WTC11 (cell line): ENCODE measurements around the gene APBB1. TPM values are rescaled to one million over a fixed set of nuclear protein-coding genes. Genes with fewer than 3 reads are reported as not detected.

ENCODE experiments used
- ATAC-seq: fragments of 200-7000 bp; cut with Tn5 transposase; 2 replicates; pipeline ENCODE4 v1.10.0; 2021; ENCODE audit warnings: mild to moderate bottlenecking, moderate library complexity
- Bru-seq: library from RNA; stranded (reverse); fragments of 400-500 nt; gene quantifications from one replicate; lab custom pipeline; 2021; lab: Mats Ljungman, UMichigan
- CTCF ChIA-PET: fragments of 300-600 bp; sonication (Branson Sonifier 250); formaldehyde crosslinking; loops from one replicate; lab custom pipeline; 2021; ENCODE audit warnings: antibody characterized with exemption; lab: Charles Lee
- POLR2A ChIA-PET: fragments of 350-600 bp; sonication (Branson Sonifier 250); formaldehyde crosslinking; loops from one replicate; lab custom pipeline; 2021; ENCODE audit warnings: antibody characterized with exemption; lab: Charles Lee
- DNase-seq: peaks from one replicate; pipeline ENCODE4 v3.0.0; 2021; ENCODE audit warnings: low spot score
- H3K27ac Mint-ChIP-seq: 2 replicates; pipeline ENCODE4 v1.8.0; 2021; ENCODE audit warnings: mixed read lengths
- H3K27me3 Mint-ChIP-seq: 2 replicates; pipeline ENCODE4 v1.8.0; 2021; ENCODE audit warnings: low read depth, mild to moderate bottlenecking, moderate library complexity, mixed read lengths
- H3K36me3 Mint-ChIP-seq: 2 replicates; pipeline ENCODE4 v1.8.0; 2021; ENCODE audit warnings: mixed read lengths
- H3K4me1 Mint-ChIP-seq: 2 replicates; pipeline ENCODE4 v1.8.0; 2022; ENCODE audit warnings: mixed read lengths
- H3K4me3 Mint-ChIP-seq: 2 replicates; pipeline ENCODE4 v1.8.0; 2021; ENCODE audit warnings: mild to moderate bottlenecking, moderate library complexity, mixed read lengths
- H3K9me3 Mint-ChIP-seq: 2 replicates; pipeline ENCODE4 v1.8.0; 2021; ENCODE audit warnings: mixed read lengths
- ATF1 ChIP-seq: sonication (generic); formaldehyde crosslinking; IDR thresholded peaks from 2 replicates; pipeline ENCODE4 v1.8.1; 2023; ENCODE audit warnings: mild to moderate bottlenecking, moderate library complexity, missing genetic modification reagents
- FOXK1 ChIP-seq: sonication (generic); formaldehyde crosslinking; IDR thresholded peaks from 2 replicates; pipeline ENCODE4 v1.8.0; 2022; ENCODE audit warnings: mild to moderate bottlenecking, moderate library complexity, missing genetic modification reagents
- MXD4 ChIP-seq: fragments of 250-450 bp; sonication (Bioruptor Pico); IDR thresholded peaks from 2 replicates; pipeline ENCODE4 v1.8.0; 2021; ENCODE audit warnings: mild to moderate bottlenecking, moderate library complexity, borderline replicate concordance
- NFATC4 ChIP-seq: fragments of 250-450 bp; sonication (Bioruptor Pico); IDR thresholded peaks from 2 replicates; pipeline ENCODE4 v1.9.0; 2021; ENCODE audit warnings: mild to moderate bottlenecking
- NFE2L1 ChIP-seq: sonication (generic); formaldehyde crosslinking; IDR thresholded peaks from 2 replicates; pipeline ENCODE4 v1.8.1; 2023; ENCODE audit warnings: missing genetic modification reagents
- NR3C1 ChIP-seq: sonication (generic); formaldehyde crosslinking; conservative IDR thresholded peaks from 2 replicates; pipeline ENCODE4 v1.8.1; 2023; ENCODE audit warnings: low read depth, mild to moderate bottlenecking, missing genetic modification reagents
- RORB ChIP-seq: fragments of 250-450 bp; sonication (Bioruptor Pico); IDR thresholded peaks from 2 replicates; pipeline ENCODE4 v1.9.0; 2021; ENCODE audit warnings: mild to moderate bottlenecking
- long read RNA-seq, 3 experiments: library from RNA in 1 of 3; library from capped mRNA in 1 of 3; library from polyadenylated mRNA in 1 of 3; unstranded in 2 of 3; stranded (forward) in 1 of 3; transcript quantifications; one replicate each; pipeline ENCODE4 v2.0.0, GENCODE V29; 2021
- total RNA-seq: library from RNA; stranded (reverse); gene quantifications from 3 replicates; pipeline ENCODE4 v1.2.3, GENCODE V29; 2021
- TF ChIP-seq, protein P1 (sequence below): sonication (generic); formaldehyde crosslinking; IDR thresholded peaks from 2 replicates; pipeline ENCODE4 v1.8.0; 2023; ENCODE audit warnings: mild to moderate bottlenecking, missing genetic modification reagents
- TF ChIP-seq, protein P2 (sequence below): sonication (generic); formaldehyde crosslinking; IDR thresholded peaks from 2 replicates; pipeline ENCODE4 v1.8.1; 2023; ENCODE audit warnings: mild to moderate bottlenecking, missing genetic modification reagents, borderline replicate concordance
- TF ChIP-seq, protein P3 (sequence below): sonication (generic); formaldehyde crosslinking; IDR thresholded peaks from 2 replicates; pipeline ENCODE4 v1.8.0; 2023; ENCODE audit warnings: missing genetic modification reagents, mild to moderate bottlenecking, borderline replicate concordance
- TF ChIP-seq, protein P4 (sequence below): sonication (generic); formaldehyde crosslinking; IDR thresholded peaks from 2 replicates; pipeline ENCODE4 v1.8.0; 2022; ENCODE audit warnings: mild to moderate bottlenecking, missing genetic modification reagents
- TF ChIP-seq, protein P5 (sequence below): sonication (generic); formaldehyde crosslinking; IDR thresholded peaks from 2 replicates; pipeline ENCODE4 v1.8.1; 2022; ENCODE audit warnings: low read depth, mild to moderate bottlenecking, moderate library complexity, missing genetic modification reagents, borderline replicate concordance
- TF ChIP-seq, protein P6 (sequence below): sonication (generic); formaldehyde crosslinking; IDR thresholded peaks from 2 replicates; pipeline ENCODE4 v1.8.1; 2022; ENCODE audit warnings: mild to moderate bottlenecking, moderate library complexity, missing genetic modification reagents
- TF ChIP-seq, protein P7 (sequence below): fragments of 250-450 bp; sonication (Bioruptor Pico); IDR thresholded peaks from 2 replicates; pipeline ENCODE4 v2.1.2; 2022; ENCODE audit warnings: mild to moderate bottlenecking, moderate library complexity
- TF ChIP-seq, protein P8 (sequence below): fragments of 250-450 bp; sonication (Bioruptor Pico); IDR thresholded peaks from 2 replicates; pipeline ENCODE4 v1.9.0; 2021; ENCODE audit warnings: mild to moderate bottlenecking

Gene APBB1
- total RNA-seq (32.1 to 33.1 TPM (median 32.7 TPM) in 3 replicates), Bru-seq, nascent RNA (percentile 50 among the genes with signal in this experiment)
- long read RNA-seq, experiment 1, transcript APBB1-201 (14 exons, 2,636 nt) = major isoform, 163 of 212 reads
- long read RNA-seq, experiment 1, transcript APBB1-203 (14 exons, 2,684 nt) = minor isoform, 6 of 212 reads
- long read RNA-seq, experiment 1, partial matches to known transcripts = 8 of 212 reads
- long read RNA-seq, experiment 1, other reads (novel, unspliced or antisense) = 31 of 212 reads
- long read RNA-seq, experiment 2, transcript APBB1-201 (14 exons, 2,636 nt) = major isoform, 9 of 48 reads
- long read RNA-seq, experiment 2, partial matches to known transcripts = 23 of 48 reads
- long read RNA-seq, experiment 2, other reads (novel, unspliced or antisense) = 14 of 48 reads
- long read RNA-seq, experiment 3, transcript APBB1-201 (14 exons, 2,636 nt) = major isoform, 11 of 20 reads
- long read RNA-seq, experiment 3, partial matches to known transcripts = 5 of 20 reads
- long read RNA-seq, experiment 3, other reads (novel, unspliced or antisense) = 4 of 20 reads

DNA sequence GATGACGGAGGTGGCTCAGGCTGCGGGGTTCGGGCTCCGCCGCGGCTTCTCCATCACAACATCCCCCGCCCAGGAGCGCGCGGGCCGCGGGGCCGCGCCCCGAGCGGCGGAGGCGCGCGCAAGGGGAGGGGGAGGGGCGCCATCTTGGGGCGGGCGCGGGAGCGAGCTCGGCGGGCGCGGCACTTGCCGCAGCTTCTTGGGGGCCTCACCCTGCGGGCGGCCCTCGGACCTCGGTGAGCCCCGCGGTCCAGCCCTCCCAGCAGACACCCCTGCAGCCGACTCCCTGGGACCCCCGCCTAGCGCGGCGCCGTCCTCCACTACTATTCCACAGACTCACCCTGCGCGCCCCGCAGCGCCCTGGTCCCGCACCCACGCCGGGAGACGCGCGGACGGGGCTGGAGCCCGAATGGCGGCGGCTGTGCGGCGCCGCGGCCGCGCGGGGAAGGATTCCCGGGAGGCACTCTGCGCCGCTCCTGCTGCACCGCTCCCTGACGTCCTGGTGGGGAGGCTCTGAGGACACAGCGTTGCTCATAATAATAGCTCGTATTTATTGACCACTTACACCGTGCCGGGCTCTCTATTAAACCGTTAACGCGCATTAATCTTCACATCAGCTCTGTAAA, at the start of gene APBB1:
Gene APBB1, minus strand, starts transcription at position 86 of the 623 bp plus-strand sequence. CDS start 7,747 bp downstream, outside the sequence.
- ChIA-PET CTCF (interaction anchor here (0.6 to 4.0 kb wide), 21 partner anchors 8 to 270 kb away, joined by 3 to 49 read pairs (median 4); partner anchors contain the start of genes MRPL17, SMPD1 and TRIM3), POLR2A (interaction anchor here (0.5 to 1.4 kb wide), 4 partner anchors 14 to 282 kb away, joined by 3 to 6 read pairs (median 4); partner anchors contain the start of gene SMPD1)
- H3K27me3 Mint-ChIP-seq = peaks cover 43% of the 10 kb centered on the region
- H3K9me3 Mint-ChIP-seq = no peaks in the 10 kb centered on the region
- peak within 1 kb of the TSS; percentile 72 for H3K4me3 Mint-ChIP-seq
- peak; percentile 78 for ATAC-seq
- DNase-seq = peak; percentile 68
- no peaks in the 10 kb centered on the region for H3K36me3 Mint-ChIP-seq
- peaks cover 3% of the 10 kb centered on the region for H3K4me1 Mint-ChIP-seq
- H3K27ac Mint-ChIP-seq = no peak within 1 kb of the TSS
- TF ChIP-seq, protein P1, sequence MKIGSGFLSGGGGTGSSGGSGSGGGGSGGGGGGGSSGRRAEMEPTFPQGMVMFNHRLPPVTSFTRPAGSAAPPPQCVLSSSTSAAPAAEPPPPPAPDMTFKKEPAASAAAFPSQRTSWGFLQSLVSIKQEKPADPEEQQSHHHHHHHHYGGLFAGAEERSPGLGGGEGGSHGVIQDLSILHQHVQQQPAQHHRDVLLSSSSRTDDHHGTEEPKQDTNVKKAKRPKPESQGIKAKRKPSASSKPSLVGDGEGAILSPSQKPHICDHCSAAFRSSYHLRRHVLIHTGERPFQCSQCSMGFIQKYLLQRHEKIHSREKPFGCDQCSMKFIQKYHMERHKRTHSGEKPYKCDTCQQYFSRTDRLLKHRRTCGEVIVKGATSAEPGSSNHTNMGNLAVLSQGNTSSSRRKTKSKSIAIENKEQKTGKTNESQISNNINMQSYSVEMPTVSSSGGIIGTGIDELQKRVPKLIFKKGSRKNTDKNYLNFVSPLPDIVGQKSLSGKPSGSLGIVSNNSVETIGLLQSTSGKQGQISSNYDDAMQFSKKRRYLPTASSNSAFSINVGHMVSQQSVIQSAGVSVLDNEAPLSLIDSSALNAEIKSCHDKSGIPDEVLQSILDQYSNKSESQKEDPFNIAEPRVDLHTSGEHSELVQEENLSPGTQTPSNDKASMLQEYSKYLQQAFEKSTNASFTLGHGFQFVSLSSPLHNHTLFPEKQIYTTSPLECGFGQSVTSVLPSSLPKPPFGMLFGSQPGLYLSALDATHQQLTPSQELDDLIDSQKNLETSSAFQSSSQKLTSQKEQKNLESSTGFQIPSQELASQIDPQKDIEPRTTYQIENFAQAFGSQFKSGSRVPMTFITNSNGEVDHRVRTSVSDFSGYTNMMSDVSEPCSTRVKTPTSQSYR (CRISPR knock-in tag) = no peak
- TF ChIP-seq NR3C1 (CRISPR knock-in tag) (no peak), ATF1 (no peak), RORB (no peak), FOXK1 (peak; percentile 39; the same call in 1 of the 2 replicates), MXD4 (CRISPR knock-in tag) (no peak), NFATC4 (CRISPR knock-in tag) (no peak), NFE2L1 (no peak)
- TF ChIP-seq, protein P2, sequence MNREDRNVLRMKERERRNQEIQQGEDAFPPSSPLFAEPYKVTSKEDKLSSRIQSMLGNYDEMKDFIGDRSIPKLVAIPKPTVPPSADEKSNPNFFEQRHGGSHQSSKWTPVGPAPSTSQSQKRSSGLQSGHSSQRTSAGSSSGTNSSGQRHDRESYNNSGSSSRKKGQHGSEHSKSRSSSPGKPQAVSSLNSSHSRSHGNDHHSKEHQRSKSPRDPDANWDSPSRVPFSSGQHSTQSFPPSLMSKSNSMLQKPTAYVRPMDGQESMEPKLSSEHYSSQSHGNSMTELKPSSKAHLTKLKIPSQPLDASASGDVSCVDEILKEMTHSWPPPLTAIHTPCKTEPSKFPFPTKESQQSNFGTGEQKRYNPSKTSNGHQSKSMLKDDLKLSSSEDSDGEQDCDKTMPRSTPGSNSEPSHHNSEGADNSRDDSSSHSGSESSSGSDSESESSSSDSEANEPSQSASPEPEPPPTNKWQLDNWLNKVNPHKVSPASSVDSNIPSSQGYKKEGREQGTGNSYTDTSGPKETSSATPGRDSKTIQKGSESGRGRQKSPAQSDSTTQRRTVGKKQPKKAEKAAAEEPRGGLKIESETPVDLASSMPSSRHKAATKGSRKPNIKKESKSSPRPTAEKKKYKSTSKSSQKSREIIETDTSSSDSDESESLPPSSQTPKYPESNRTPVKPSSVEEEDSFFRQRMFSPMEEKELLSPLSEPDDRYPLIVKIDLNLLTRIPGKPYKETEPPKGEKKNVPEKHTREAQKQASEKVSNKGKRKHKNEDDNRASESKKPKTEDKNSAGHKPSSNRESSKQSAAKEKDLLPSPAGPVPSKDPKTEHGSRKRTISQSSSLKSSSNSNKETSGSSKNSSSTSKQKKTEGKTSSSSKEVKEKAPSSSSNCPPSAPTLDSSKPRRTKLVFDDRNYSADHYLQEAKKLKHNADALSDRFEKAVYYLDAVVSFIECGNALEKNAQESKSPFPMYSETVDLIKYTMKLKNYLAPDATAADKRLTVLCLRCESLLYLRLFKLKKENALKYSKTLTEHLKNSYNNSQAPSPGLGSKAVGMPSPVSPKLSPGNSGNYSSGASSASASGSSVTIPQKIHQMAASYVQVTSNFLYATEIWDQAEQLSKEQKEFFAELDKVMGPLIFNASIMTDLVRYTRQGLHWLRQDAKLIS (CRISPR knock-in tag) = no peak
- TF ChIP-seq, protein P3, sequence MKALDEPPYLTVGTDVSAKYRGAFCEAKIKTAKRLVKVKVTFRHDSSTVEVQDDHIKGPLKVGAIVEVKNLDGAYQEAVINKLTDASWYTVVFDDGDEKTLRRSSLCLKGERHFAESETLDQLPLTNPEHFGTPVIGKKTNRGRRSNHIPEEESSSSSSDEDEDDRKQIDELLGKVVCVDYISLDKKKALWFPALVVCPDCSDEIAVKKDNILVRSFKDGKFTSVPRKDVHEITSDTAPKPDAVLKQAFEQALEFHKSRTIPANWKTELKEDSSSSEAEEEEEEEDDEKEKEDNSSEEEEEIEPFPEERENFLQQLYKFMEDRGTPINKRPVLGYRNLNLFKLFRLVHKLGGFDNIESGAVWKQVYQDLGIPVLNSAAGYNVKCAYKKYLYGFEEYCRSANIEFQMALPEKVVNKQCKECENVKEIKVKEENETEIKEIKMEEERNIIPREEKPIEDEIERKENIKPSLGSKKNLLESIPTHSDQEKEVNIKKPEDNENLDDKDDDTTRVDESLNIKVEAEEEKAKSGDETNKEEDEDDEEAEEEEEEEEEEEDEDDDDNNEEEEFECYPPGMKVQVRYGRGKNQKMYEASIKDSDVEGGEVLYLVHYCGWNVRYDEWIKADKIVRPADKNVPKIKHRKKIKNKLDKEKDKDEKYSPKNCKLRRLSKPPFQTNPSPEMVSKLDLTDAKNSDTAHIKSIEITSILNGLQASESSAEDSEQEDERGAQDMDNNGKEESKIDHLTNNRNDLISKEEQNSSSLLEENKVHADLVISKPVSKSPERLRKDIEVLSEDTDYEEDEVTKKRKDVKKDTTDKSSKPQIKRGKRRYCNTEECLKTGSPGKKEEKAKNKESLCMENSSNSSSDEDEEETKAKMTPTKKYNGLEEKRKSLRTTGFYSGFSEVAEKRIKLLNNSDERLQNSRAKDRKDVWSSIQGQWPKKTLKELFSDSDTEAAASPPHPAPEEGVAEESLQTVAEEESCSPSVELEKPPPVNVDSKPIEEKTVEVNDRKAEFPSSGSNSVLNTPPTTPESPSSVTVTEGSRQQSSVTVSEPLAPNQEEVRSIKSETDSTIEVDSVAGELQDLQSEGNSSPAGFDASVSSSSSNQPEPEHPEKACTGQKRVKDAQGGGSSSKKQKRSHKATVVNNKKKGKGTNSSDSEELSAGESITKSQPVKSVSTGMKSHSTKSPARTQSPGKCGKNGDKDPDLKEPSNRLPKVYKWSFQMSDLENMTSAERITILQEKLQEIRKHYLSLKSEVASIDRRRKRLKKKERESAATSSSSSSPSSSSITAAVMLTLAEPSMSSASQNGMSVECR = no peak
- TF ChIP-seq, protein P4, sequence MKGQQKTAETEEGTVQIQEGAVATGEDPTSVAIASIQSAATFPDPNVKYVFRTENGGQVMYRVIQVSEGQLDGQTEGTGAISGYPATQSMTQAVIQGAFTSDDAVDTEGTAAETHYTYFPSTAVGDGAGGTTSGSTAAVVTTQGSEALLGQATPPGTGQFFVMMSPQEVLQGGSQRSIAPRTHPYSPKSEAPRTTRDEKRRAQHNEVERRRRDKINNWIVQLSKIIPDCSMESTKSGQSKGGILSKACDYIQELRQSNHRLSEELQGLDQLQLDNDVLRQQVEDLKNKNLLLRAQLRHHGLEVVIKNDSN (CRISPR knock-in tag) = 0 out of 2 replicates have a peak, but pooled peaks have one; percentile 11
- TF ChIP-seq, protein P5, sequence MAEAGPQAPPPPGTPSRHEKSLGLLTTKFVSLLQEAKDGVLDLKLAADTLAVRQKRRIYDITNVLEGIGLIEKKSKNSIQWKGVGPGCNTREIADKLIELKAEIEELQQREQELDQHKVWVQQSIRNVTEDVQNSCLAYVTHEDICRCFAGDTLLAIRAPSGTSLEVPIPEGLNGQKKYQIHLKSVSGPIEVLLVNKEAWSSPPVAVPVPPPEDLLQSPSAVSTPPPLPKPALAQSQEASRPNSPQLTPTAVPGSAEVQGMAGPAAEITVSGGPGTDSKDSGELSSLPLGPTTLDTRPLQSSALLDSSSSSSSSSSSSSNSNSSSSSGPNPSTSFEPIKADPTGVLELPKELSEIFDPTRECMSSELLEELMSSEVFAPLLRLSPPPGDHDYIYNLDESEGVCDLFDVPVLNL (CRISPR knock-in tag) = no peak
- TF ChIP-seq, protein P6, sequence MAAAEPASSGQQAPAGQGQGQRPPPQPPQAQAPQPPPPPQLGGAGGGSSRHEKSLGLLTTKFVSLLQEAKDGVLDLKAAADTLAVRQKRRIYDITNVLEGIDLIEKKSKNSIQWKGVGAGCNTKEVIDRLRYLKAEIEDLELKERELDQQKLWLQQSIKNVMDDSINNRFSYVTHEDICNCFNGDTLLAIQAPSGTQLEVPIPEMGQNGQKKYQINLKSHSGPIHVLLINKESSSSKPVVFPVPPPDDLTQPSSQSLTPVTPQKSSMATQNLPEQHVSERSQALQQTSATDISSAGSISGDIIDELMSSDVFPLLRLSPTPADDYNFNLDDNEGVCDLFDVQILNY (CRISPR knock-in tag) = peak; percentile 35; the same call in 1 of the 2 replicates
- TF ChIP-seq, protein P7, sequence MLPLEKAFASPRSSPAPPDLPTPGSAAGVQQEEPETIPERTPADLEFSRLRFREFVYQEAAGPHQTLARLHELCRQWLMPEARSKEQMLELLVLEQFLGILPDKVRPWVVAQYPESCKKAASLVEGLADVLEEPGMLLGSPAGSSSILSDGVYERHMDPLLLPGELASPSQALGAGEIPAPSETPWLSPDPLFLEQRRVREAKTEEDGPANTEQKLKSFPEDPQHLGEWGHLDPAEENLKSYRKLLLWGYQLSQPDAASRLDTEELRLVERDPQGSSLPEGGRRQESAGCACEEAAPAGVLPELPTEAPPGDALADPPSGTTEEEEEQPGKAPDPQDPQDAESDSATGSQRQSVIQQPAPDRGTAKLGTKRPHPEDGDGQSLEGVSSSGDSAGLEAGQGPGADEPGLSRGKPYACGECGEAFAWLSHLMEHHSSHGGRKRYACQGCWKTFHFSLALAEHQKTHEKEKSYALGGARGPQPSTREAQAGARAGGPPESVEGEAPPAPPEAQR = 0 out of 2 replicates have a peak, but pooled peaks have one; percentile 35
- TF ChIP-seq, protein P8, sequence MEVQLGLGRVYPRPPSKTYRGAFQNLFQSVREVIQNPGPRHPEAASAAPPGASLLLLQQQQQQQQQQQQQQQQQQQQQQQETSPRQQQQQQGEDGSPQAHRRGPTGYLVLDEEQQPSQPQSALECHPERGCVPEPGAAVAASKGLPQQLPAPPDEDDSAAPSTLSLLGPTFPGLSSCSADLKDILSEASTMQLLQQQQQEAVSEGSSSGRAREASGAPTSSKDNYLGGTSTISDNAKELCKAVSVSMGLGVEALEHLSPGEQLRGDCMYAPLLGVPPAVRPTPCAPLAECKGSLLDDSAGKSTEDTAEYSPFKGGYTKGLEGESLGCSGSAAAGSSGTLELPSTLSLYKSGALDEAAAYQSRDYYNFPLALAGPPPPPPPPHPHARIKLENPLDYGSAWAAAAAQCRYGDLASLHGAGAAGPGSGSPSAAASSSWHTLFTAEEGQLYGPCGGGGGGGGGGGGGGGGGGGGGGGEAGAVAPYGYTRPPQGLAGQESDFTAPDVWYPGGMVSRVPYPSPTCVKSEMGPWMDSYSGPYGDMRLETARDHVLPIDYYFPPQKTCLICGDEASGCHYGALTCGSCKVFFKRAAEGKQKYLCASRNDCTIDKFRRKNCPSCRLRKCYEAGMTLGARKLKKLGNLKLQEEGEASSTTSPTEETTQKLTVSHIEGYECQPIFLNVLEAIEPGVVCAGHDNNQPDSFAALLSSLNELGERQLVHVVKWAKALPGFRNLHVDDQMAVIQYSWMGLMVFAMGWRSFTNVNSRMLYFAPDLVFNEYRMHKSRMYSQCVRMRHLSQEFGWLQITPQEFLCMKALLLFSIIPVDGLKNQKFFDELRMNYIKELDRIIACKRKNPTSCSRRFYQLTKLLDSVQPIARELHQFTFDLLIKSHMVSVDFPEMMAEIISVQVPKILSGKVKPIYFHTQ (CRISPR knock-in tag) = no peak
